Hematopoietic multipotent progenitor cell treated with erythropoietin and hydrocortisone succinate and interleukin-3 and kit ligand, for 6 days (in vitro differentiated cells): ENCODE measurements around the gene CTR9.

Experiments
- DNase-seq: peaks from one replicate; pipeline ENCODE4 v3.0.0-alpha.2; 2015

Gene CTR9

GRCh38 chr11:10743354-10744000, 7.6 kb upstream of the CTR9 start:
- DNase-seq: peak; percentile 54

DNA sequence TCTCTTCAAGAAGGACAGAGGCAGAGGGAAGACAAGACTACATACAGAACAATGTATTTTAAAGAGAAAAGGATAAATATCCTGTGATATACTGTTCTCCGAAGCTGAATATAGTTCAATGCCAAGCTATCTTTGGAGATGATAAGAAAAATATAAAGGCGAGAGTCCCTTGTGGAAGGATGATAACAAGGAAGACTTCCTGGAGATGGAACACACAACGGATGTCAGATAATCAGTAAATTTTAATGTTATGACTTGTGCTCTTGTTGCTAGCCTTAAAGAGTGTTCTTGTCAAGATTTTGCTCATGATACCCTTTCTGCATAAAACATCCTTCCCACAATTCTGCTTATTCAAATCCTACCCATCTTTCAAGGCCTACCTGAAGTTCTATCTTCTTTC, 6.8 kb upstream of the CTR9 start:
- DNase-seq: peak; percentile 38

GRCh38 chr11:10746871-10747270, 4.2 kb upstream of the CTR9 start:
- no peak for DNase-seq

DNA sequence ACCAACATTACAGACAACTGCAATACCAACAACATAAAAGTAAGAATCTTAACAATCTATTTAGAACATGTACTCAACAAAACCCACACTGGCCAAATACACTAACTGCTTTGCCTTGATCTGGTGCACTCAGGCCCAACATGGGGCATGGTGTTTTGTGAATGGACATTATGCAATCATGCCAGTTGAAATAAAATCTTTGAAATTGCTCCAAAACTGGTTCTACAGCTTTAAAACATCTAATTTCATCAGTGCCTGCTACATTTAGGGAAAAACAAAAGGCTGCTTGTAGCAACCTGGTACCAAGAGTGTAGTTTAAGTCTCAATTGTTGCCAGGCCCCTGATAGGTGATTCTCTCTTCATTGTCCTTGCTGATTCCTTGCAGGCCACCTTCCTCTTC, 3.3 kb upstream of the CTR9 start:
- DNase-seq: peak; percentile 22

DNA sequence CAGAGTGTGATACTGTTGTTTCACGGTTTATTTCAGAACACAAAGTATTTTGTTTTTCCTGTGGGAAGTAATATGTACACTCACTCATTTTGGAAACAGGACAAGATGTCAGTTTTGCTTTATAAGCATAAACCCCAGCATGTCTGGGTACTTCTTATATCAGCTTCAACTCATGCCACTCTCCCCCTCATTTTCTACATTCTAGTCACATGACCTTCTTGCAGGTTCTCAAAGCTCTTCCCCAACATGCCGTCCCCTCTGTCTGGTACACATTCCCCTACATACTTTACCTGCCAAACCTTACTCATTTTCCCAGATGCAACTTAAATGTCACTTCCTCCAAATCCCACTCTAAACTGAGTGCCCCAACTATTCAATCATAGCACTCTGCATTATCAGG, 1.6 kb upstream of the CTR9 start:
- DNase-seq: peak; percentile 35

DNA sequence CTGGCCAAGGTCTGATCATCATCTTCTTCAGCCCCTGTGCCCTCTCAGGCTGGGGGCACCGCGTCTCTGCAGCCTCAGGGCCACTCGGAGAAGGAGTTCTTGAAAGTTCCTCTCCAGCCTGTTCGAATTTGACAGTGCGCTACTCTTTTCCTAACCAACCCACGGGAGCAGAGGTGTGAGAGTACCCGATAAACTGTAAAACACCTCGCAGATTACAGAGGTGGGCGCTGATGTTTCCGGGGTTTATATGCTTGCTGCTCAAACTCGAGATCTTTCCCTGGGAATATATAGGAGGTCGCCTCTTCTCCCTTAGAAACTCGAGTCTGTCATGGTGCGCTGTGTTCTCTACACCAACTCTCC, 515 bp downstream of the CTR9 start:
- peak; percentile 35 for DNase-seq

DNA sequence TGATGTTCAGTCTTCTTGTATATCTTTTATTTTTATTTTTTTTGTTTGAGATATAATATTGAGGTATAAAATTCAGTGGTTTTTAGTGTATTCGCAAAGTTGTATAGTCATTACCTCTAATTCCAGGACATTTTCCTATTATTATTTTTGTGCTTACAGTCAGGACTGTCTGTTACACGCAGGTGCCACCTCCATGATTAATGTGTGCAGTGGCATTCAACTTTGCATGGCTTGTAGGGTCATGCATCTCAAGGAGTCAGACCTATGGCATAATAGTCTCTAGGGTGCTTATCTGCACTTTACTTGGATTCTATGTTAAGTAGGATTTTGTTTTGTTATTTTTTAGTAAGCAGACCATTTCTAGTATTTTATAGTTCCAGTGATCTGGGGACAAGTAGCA, 1.0 kb downstream of the CTR9 start:
- peak; percentile 40 for DNase-seq

DNA sequence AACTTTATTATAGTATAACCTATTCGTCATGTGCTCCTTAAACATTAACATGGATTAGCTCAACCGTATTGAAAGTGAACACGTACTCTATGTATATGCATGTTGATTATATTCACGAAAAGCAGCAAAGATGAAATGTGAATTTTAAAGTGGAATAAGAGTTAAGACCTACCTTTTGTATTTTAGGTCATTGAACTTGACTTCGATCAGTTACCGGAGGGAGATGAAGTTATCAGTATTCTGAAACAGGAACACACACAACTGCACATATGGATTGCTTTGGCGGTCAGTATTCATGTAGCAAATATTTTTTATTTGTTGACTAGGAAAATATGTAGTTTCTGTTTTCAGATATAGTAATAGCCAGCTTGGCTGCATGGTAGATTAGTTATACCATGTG, 1.4 kb downstream of the CTR9 start:
- DNase-seq: no peak

GRCh38 chr11:10758957-10759356, 7.9 kb downstream of the CTR9 start:
- peak; percentile 81 for DNase-seq

DNA sequence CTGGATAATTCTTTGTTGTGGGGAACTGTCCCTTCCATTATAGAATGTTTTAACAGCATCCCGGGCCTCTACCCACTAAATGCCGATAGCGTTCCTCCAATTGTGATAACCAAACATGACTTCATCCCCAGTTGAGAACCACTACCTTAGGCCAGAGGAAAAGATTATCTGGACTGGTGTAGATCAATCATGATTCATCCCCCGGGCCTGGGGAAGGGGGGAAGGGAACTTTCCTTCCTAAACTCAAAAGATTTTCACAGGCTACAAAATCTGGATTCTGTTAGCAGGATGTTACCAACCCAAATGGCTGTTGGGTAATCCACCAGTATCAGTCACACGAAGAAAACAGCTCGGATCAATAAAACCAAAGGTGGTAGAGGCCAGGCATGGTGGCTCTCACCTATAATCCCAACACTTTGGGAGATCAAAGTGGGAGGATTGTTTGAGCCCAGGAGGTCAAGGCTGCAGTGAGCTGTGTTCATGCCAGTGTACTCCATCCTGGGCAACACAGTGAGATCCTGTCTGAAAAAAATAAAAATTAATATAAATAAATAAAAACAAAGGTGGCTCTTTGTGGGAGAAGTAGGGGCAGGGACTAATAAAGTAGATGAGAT, 10.1 kb downstream of the CTR9 start:
- no peak for DNase-seq

- DNase-seq: no peak
Measured at GRCh38 chr11:10762185-10762584, 11.1 kb downstream of the CTR9 start.

DNA sequence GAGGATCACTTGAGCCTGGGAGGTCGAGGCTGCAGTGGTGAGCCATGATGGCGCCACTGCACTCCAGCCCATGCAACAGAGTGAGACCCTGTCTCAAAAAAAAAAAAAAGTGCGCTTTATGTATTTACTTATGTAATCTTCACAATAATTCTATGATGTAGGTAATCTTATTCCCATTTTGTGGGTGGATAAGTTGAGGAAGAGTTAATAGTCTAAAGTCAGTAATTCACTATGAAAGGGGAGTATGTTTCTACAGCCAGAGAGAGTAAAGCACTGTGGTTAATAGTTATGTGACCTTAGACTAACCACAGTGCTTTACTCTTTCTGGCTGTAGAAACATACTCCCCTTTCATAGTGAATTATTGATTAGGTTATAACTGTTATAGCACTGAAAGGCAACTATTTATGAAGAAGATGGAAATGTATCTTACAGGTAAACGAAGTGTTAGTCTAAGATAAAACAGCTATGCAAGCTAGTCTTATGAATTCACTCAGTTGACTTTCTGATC, 11.9 kb downstream of the CTR9 start:
- DNase-seq: no peak

DNA sequence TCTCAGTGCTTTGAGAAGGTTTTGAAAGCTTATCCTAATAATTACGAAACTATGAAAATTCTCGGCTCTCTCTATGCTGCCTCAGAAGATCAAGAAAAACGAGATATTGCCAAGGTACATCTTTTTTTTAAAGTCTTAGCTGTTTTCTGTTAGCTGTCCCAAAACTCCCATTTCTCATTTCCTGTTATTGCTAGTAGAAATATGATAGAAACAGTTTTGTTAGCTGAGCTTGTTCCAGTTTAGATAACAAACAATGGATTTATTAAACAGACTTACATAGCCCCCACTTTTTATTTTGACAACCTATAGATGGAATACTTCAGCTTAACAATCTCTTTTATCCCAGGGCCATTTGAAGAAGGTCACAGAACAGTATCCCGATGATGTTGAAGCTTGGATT, 12.7 kb downstream of the CTR9 start:
- no peak for DNase-seq

DNA sequence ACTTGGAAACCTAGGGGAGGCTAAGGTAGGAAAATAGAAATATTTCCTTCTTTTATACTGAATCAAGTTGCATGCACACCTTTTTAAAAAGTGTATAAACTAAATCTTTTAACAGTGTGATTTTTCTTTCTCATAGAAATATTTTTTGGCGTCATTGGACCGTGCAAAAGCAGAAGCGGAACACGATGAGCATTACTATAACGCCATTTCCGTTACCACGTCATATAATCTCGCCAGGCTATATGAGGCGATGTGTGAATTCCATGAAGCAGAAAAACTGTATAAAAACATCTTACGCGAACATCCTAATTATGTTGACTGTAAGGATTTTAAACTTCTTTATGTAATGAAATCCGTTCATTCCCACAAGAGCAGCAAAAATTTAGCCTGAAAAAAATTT, 13.4 kb downstream of the CTR9 start:
- DNase-seq: no peak

GRCh38 chr11:10770626-10771254, 19.7 kb downstream of the CTR9 start:
- peak; percentile 71 for DNase-seq

GRCh38 chr11:10771457-10771856, 20.4 kb downstream of the CTR9 start:
- DNase-seq: no peak

DNA sequence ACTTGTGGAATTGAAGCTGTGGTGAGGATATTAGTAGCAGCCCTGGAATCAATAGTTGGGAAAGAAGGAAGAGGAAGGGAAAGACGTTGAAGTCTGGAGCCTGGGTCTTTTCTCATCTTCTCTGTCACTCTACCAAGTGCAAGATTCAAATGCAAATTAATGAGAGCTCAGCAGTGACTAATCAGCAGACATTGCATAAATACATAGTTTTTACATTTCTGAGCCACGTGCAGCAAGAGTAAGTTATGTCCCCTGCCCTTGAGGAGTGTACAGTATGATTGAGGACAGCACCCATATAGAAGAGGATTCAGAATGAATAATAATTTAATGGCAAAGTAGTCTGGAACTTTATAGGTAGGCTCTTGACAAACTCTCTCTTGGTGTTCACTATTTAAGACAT, 23.8 kb downstream of the CTR9 start:
- DNase-seq: no peak

GRCh38 chr11:10777393-10777793, 26.3 kb downstream of the CTR9 start:
- no peak for DNase-seq

- peak; percentile 36 for DNase-seq
Measured at GRCh38 chr11:10777806-10778205, 26.8 kb downstream of the CTR9 start.

- DNase-seq: no peak
Measured at GRCh38 chr11:10778217-10778970, 27.3 kb downstream of the CTR9 start.

DNA sequence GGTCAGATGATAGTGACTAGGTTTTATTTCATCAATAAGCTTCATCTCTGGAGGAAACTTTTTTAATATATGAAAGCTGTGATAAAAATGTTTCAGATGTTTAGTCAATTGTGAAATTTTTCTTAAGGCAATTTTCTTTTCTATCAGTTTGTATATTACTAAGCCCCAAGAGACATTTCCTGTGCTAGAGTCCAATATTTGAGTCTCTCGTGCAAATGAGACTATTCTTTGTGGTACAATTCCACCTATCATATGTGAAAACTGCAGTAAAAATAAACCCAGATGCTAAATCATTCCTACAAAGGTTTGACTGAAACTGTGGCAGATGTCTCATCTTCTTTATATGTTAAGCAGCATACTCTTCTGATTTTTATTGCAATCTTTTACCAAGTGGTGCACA, 28.0 kb downstream of the CTR9 start:
- DNase-seq: no peak

GRCh38 chr11:10780040-10780439, 29.0 kb downstream of the CTR9 start:
- no peak for DNase-seq

GRCh38 chr11:10784232-10785145, 33.4 kb downstream of the CTR9 start:
- DNase-seq: no peak
